GM18870 (cell line): ENCODE measurements around the gene SOD3.

Source experiments
- ATAC-seq: cut with Tn5 transposase; IDR thresholded peaks from one replicate; pipeline ENCODE4 v1.9.1; 2021; ENCODE audit warnings: moderate library complexity; ENCODE audit not compliant: unreplicated experiment

The SOD3 gene

DNA sequence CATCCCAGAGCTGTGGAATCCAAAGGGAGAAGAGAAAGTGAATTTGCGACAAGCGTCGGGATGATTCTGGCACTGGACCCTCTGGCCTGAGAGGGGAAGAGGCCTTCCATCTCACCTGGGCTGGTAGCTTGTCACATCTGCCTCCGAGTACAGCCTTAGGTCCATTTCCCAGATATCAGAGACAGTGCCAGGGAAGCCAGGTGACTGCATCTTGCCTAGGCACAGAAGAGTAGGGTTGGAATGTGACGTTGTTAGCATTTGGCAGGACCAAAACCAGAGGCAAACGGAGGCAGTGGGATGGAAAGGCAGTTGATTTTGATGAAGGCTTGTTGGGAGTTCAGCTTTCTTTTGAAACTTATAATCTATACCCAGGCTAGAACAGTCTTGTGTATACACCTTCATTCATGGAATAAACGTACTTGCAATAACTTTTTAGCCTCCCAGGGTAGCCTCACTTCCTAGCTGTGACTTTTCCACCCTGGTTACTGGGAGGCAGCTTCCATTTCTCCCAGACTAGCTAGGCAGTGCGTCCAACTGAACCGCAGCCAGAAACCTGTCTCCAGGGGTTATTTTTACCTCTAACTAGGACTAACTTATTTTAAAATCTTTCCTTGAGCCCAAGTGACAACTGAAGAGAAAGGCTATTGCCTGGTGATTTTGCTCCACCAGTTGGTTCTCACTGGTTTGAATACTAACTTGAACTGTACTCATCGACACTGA, 5.9 kb downstream of the SOD3 start:
- ATAC-seq = no peak

DNA sequence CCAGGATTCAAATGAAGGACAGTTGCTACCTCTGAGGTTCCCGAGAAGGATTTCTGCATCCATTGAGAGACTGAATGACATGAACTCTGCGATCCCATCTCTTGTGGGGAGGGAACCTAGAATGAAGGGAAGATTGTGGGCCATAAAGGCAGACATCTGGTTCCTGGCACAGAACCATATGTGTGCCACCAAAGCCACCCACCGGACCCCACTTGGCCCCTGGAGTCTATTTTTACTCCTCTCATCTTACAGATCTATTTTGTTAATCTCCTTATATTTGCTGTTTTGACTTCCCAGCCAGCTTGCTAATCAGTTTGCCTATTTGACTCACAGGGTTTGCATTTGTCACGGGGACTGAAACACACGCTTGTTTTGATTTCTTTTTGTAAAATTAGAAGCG, 7.3 kb downstream of the SOD3 start:
- no peak for ATAC-seq

DNA sequence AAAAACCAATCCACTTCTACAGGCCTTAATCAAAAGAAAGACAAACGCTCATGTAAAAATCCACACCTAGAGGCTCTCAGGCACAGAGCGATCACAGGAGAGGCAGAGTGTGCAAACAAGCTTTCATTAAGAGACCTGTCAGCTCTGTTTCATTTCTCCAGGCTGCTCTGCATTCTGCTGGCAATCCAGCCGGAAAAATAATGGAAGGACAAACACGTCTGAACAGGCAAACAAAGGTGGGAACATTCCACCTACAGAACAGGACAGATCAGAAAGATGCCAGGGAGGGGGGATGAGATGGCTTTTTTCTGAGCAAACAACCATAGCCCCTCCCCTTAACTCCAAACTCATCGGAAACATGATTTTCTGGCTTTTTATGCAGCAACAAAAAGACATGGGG, 9.7 kb downstream of the SOD3 start:
- no peak for ATAC-seq

DNA sequence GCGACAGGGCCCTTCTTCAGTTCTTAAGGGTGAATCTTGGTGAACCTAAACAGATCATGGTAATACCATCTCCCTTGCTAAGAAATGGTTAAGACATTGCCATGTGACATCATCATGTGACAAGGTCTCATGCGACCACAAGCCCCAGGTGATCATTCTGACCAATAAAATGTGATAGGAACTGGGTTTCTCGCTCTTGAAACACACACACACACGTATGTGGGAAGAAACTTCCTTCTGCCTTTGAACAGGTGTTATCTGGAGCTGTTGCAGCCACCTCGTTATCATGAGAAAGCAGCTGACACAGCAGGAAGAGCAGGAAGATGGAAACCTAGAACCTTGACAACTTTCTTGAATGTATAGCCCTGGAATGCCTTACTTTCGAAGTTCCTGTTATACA, 10.2 kb downstream of the SOD3 start:
- ATAC-seq = no peak

DNA sequence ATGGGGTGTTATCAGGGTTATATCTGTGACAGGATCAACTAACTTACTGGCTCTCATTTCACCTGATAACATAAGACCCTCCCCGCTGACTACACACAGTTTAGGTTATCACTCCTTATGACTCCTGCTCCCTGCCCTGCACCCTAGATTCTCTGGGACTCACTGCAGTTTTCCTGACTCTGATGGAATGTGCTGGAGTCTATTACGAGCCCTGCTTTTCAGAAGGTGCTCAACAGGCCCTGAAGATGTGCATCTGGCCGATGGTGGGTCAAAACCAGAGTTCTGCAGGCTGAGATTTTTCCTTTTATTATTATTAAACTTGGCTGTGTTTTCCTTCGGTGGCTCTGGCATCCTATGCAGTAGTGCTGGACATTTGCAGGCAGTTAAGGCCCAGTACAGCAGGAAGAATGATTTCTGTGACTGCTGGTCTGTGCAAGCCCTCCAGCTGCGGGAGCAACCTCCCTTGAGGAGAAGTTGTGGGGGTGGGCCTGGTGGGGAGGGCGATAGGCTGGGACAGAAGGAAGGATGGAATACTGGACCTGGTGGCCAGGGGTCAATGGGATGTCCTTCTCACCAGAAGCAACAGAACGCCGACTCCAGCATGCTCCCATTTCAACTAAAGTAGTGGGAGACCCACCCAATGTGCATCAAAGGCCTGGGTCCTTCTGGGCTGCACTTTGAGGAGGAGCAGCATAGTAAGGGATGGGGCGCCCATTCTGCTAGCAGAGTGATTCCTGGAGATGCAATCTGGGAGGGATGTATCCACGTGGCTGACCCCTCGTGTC, 11.0 kb downstream of the SOD3 start:
- no peak for ATAC-seq

DNA sequence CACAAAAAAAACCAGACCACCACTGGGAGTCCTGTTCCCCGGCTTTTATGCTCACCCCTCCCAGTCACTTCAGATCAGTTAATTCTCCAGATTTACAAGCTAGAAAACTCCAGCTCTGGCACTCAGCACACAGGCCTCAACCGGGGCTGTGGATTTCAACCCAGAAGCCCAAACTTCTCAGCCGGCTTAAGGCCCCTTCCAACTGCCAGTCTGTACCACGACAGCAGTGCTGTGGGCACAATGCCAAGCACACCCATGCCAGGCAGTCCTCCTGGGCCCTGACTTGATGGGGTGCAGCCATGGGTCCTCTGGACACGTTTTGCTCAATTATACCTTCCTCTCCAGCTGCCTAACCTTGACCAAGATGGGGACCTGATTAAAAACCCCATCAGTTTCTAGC, 12.2 kb downstream of the SOD3 start:
- ATAC-seq = no peak

DNA sequence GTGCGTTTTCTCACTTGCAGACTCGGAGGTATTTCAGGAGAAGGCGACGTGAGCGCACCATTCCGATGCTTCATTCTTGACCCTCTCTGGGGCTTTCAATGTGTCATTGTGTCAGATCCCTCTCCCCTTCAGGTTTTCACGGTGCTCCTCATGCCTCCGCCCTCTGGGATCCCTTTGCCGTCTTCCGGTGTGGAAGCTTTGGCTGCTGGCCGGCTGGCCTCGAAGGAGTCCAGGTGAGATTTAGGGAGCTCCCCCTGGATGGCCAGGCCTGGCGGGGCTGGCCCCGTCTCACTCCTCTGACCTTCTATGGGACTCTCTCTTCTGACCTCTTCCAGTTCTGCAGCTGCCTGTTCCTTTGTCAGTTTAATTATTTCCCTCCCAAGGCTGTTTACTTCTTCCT, 12.9 kb downstream of the SOD3 start:
- ATAC-seq = no peak

DNA sequence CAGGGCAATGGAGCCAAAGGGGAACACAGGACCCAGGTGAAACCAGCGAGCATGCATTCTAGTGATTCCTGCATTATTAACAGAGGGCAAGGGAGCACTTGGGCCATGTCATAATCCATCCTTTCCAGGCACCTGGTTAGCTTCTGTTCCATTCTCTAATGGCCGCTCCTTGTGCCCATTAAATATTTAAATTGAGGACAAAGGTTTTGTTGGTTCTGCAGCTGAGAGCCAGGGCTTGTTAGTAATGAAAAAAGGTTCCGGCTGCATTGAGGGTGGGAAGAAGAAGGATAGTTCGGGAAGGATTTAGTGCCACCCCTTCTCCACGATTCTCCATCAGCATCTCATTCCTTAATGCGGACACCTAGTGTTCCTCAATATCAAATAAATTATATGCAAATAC, 13.6 kb downstream of the SOD3 start:
- no peak for ATAC-seq

DNA sequence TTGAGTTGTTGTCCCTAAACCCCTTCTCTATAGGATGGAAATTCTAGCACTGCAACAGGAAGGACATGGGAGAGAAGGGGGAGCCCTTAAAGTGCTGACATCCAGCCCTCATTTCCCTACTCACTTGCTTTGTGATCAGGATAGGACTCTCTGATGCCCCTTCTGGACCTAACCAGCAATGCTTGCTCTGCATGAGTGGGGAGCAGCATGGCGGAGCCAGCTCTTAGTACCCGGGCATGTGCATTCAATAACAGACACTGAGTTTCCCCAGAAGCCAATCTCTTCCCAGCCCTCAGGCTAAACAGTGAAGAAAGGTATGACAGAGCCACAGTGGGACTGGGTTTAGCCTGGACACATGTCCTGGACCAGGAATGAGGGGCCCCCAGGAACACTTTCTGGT, 14.0 kb downstream of the SOD3 start:
- ATAC-seq = no peak

DNA sequence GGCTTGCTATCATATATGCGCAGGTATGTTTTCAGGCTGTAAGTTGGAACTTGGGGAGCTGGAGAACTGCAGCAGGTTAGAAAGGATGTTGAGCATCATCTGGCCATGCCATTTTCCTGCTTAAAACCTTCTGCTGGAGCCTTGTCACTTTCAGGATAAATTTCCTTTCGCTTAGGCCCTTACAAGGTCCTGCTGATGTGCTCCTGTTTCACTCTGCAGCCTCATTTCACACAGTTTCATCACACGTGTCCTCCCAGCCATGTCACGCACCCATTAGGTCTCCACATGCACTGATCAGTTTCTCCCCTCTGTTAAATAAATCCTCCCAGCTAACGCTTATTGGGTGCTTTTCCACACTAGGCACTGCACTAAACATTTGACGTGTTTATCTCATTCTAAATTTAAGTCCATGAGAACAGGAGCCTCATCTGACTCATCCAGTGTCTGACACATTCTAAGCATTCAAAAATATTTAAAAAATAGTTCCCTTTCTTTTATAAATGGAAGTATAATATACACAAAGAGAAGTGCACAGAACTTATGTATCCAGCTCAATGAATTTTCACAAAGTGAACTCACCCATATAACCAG, 14.5 kb downstream of the SOD3 start:
- ATAC-seq = no peak

DNA sequence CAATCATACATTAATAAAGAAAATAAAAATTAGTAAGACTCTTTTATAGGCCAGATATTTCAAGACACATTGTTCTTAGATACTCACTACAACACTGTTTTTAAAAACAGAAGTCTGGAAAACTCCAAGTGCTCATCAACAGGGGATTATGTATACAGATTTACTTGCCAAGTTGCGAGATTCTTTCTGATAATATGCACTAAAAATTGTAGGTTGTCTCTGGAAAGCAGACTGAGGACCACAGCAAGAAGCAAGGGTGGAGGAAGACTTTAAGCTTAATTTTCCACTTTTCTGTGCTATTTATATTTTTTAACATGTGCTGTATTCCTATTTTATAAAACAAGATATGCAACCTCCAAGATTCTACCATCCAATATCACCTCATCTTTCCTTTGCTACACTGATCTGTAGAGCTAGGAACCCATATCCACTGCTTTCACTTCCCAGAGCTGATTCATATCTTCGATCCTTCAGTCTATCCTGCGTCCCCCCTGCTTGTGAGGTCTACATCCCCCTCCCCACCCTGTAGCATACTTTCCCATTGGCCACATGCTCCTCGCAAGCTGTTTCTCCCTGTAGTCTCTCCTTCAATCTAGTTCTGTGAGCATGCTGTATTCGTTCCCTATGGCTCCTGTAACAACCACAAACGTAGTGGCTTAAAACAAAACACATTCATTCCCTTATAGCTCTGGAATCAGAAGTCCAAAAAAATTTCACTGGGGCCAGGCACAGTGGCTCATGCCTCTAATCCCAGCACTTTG, 15.7 kb downstream of the SOD3 start:
- ATAC-seq = no peak

DNA sequence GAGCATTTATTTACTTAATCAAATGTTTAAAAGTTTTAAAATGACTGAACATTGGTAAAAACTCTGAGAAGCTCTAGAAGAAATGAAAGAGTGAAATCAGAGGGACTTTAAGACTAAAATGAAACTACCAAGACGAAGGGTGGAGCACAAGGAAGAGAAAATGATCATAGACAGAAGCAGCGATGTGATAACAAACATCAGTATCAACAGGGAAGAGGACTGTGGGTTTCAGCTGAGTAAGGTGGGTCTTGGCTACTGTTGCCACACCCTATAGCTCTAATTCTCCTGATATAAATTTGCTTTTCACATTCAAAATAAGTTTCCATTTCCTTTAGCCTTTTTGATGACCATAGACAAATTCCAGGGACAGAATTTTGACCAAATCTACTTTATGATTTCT, 18.4 kb downstream of the SOD3 start:
- no peak for ATAC-seq

DNA sequence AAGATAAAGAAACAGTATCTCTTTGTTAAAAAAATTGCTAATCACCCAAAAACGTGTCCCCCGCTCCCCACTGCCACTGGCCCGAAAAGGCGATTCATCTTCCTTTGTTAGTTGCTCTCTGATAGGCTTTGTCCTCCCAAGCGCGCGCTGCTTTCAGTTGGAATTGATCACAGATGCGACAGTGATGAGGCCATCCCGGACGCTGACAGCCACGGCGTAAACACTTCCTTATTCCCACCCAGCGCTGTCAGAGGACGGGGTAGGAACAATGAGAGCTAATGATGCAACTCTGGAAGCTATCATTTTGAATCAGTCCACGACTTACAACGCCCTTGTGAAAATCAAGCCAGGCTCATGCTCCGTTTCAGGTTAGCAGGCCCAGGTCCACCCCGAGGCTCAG, 21.4 kb downstream of the SOD3 start:
- no peak for ATAC-seq

DNA sequence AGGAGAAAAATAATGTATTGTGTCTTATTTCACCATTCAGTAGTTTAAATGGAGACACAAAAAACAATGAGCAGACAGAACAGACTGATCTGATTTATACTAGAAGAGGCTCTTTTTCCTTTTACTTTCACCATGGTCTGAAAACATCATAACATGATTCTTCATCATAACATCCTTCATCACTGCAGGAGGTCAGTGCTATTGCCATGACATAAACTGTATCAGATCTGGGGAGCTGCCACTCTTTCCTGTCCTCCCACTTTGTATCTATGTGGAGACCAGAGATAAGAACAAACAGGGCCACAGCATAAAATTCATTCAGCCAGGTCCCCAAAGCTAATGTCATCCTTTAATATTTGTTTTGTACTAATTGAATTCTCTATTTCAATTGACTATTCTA, 25.2 kb downstream of the SOD3 start:
- ATAC-seq = no peak

DNA sequence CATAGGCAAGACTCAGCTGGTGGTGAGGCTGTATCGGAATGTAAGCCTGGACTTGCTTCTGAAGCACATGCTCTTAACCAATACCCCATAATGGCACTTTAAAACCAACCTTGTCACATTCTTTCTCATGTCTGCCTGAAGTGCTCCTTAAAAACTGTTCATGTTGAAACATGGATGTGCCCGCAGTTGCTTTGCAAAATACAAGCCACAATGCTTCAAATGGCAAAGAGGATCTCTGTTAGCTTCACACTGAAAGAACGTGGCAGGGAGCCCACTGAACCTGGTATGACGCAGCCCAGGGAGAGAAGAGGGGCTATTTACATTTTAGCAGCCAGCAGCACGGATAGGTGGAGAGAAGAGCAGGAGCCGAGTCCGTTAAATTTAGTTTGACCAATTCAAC, 29.3 kb downstream of the SOD3 start:
- ATAC-seq = no peak

DNA sequence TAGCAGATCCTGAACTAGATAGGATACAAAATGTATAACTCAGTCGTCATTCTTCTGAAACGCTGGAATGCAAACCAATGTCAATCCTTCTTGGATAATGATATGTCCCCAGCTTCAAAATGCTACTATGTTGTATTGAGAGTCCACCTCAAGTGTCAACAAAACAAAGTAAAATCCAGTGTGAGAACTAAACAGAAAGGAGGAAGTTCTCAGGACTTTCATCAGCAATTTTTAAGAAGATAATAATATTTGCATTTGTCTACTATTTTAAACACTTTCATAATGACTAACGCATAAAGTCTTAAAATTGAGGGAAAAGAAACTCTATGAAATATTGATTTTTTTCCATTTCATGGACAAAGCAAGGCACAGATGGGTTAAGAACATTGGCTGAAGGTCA, 36.3 kb downstream of the SOD3 start:
- ATAC-seq = no peak

DNA sequence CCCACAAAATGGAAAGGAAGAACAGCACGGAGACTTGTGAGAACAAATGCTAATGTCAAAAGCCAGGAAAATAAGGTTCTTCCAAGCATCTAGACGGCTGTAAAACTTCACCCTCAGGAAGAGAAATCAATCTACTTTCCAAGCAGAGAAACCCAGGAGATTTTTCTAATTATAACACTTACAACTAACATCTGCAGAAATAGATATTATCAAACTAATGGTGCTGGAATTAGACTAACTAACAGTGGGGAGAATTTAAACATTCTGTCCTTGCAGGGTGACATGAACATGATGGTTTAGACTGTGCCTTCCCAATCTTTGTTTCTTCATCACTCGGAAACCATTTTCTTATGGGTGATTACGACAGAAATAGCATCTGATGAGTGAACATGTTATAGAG, 40.3 kb downstream of the SOD3 start:
- ATAC-seq = no peak

DNA sequence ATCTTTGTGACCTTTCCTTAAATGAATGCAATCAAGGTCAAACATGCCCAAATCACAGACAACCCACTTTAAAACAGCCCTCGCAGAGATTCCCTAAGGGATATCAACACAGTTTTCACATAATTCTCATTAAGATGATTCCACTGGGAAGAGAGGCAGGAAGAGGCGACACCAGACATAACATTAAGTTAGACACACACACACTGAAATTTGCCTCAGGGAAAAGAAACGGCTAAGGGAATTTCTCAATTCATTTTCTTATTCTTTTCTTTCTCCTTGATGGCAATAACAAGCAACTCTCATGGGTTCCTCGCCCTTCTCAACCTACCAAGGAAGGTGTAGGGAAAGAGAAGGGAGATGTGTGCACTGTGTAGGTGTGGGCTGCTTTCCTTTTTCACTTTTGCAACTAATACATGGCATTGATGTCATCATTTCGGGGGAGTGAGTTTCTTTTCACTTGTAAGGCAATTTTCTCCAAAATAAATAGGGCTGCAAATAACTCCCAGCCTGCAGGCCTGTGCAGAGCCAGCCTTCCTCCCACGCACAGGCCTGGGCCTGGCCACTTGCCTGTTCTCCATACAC, 41.4 kb downstream of the SOD3 start:
- ATAC-seq = no peak

DNA sequence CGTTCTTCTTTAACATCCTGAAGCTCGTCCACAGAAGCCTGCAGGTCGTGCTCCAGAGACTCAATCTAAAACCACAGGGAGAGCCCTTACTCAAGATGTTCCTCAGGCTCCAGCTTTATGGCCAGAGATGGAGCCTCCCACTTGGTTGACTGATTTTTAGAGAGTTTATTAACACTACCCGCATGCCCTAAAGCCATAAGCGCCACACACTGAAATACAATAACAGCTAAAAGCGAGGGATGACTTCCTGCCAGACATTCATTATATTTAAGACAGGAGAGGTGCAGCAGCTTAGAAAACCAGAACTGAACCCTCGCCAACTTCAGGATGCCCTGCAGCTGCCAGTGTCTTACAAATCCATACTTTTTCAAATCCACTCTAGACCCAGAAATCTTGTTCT, 42.0 kb downstream of the SOD3 start:
- ATAC-seq = no peak

DNA sequence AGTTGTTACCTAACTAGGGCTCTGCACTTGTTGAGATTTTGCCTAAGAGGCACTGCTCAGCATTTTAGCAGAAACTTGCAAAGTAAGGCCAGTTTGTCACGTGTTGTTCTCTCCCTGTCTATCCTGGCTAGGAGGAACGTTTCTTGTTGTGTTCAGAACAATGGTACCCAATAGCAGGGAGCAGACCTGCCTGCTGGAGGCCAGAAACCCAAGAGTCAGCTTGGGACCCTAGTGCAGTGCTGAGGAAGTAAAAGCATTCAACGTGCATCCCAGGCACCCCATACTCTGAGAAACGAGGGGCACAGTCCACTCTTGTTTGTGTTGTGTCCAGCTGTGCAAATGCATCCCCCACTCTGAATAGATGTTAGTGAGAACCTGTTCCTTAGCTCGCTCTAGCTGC, 42.4 kb downstream of the SOD3 start:
- no peak for ATAC-seq

DNA sequence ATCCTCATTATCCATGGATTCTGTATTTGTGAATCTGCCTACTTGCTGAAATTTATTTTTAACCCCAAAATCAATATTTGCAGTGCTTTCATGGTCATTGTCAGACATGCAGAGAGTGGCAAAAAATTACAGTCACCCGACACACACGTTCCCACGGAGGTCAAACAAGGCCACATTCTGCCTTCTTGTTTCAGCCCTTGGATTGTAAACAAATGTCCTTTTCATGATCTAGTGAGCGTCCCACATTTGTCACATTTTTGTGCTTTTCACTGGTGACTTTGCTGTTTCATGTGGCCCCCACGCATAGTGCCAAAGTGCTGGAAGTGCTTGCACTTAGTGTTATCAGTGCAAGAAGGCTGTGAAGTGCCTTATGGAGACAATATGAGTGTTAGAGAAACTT, 45.0 kb downstream of the SOD3 start:
- ATAC-seq = no peak
